Adrenal gland (tissue), 5 donors: ENCODE measurements around the gene CDH20.

Experiments used
- CTCF ChIP-seq, 6 experiments: fragments of 450-650 bp in 4 of 6; fragments of 200-600 bp in 2 of 6; sonication (generic) in 1 of 6; IDR thresholded peaks; 1 replicate in 5 of 6; 2 replicates in 1 of 6; pipeline versions ENCODE4 v1.5.1 to v1.8.0; 2016 to 2021; ENCODE audit warnings: antibody characterized with exemption in 6 of 6, mild to moderate bottlenecking in 2 of 6, moderate library complexity in 1 of 6
- POLR2A ChIP-seq, 2 donors: fragments of 450-650 bp; IDR thresholded peaks; one replicate each; pipeline ENCODE4 v1.6.1; 2017; ENCODE audit warnings: antibody characterized with exemption in 2 of 2, mild to moderate bottlenecking in 2 of 2, moderate library complexity in 1 of 2
- donor health status: DM: no; HTN: no; CAD: no.

GRCh38 chr18:61545281-61546245 lies 212.3 kb downstream of the CDH20 start:
- TF ChIP-seq CTCF (IDR thresholded peaks at IDR 0.05): no peak
- no peak for TF ChIP-seq POLR2A (IDR thresholded peaks at IDR 0.05)
